ENCODE results near the gene PCDHAC2.

PCDHAC2 gene

GRCh38 chr5:140989254-140990020 lies 23.2 kb downstream of the PCDHAC2 start:
- DNase-seq = no peak

- no peak for DNase-seq
Measured at GRCh38 chr5:140992828-140993227, 26.6 kb downstream of the PCDHAC2 start.

- no peak for DNase-seq
Measured at GRCh38 chr5:140996060-140996459, 29.8 kb downstream of the PCDHAC2 start.

- DNase-seq = no peak
Measured at GRCh38 chr5:140998921-140999410, 32.7 kb downstream of the PCDHAC2 start.

GRCh38 chr5:141001446-141001843 lies 35.2 kb downstream of the PCDHAC2 start:
- no peak for DNase-seq

- no peak for DNase-seq
Measured at GRCh38 chr5:141001844-141002604, 35.7 kb downstream of the PCDHAC2 start.

- DNase-seq = no peak
Measured at GRCh38 chr5:141002605-141002965, 36.3 kb downstream of the PCDHAC2 start.

- no peak for DNase-seq
Measured at GRCh38 chr5:141003031-141003430, 36.8 kb downstream of the PCDHAC2 start.

GRCh38 chr5:141003791-141004611 lies 37.7 kb downstream of the PCDHAC2 start:
- DNase-seq = no peak

GRCh38 chr5:141007791-141008190 lies 41.5 kb downstream of the PCDHAC2 start:
- no peak for DNase-seq

- DNase-seq = no peak
Measured at GRCh38 chr5:141010047-141010793, 43.9 kb downstream of the PCDHAC2 start.

GRCh38 chr5:141017943-141018342 lies 51.7 kb downstream of the PCDHAC2 start:
- no peak for DNase-seq

Measured in CD4-positive, alpha-beta T cell treated with Interleukin-17A for 4 hours (primary cell).